CD14-positive monocyte (primary cell): ENCODE measurements around the gene ITGA5. TPM values are rescaled to one million over a fixed set of nuclear protein-coding genes. Genes with fewer than 3 reads are reported as not detected.

ENCODE experiments used
- DNase-seq, 3 donors: peaks; one replicate each; pipeline ENCODE4 v3.0.0-alpha.2; 2011 to 2022
- H2AFZ ChIP-seq: 2 replicates; pipeline ENCODE4 v1.6.0; 2012; ENCODE audit warnings: mild to moderate bottlenecking, low read depth, low read length, inconsistent platforms; ENCODE audit not compliant: insufficient read depth, poor library complexity, severe bottlenecking
- H3K27ac ChIP-seq, 2 donors: 1 replicate in 1 of 2; 2 replicates in 1 of 2; pipeline ENCODE4 v1.5.1; 2012 to 2013; ENCODE audit warnings: low read length in 2 of 2, control low read depth in 1 of 2, inconsistent platforms in 1 of 2, low read depth in 1 of 2, mild to moderate bottlenecking in 1 of 2
- H3K27me3 ChIP-seq, 2 donors: one replicate each; pipeline versions ENCODE4 v1.6.0 to v1.6.1; 2011 to 2013; ENCODE audit warnings: low read length in 2 of 2; ENCODE audit not compliant: control insufficient read depth in 2 of 2, insufficient read depth in 2 of 2
- H3K36me3 ChIP-seq, 2 donors: replicated peaks in 1 of 2; 1 replicate in 1 of 2; 2 replicates in 1 of 2; pipeline versions ENCODE4 v1.5.1 to v1.6.1; 2012 to 2013; ENCODE audit warnings: low read length in 2 of 2, control low read depth in 1 of 2, inconsistent platforms in 1 of 2, mild to moderate bottlenecking in 1 of 2; ENCODE audit not compliant: insufficient read depth in 2 of 2, control insufficient read depth in 1 of 2
- H3K4me1 ChIP-seq, 2 donors: 1 replicate in 1 of 2; 2 replicates in 1 of 2; pipeline versions ENCODE4 v1.5.1 to v1.6.1; 2012 to 2013; ENCODE audit warnings: low read length in 2 of 2, control low read depth in 1 of 2, inconsistent platforms in 1 of 2, mild to moderate bottlenecking in 1 of 2, moderate library complexity in 1 of 2; ENCODE audit not compliant: insufficient read depth in 2 of 2, control insufficient read depth in 1 of 2
- H3K4me2 ChIP-seq: replicated peaks from 2 replicates; pipeline ENCODE3; 2012; ENCODE audit warnings: low read length, moderate library complexity, mild to moderate bottlenecking; ENCODE audit not compliant: poor library complexity, severe bottlenecking; ENCODE audit errors: extremely low read depth
- H3K4me3 ChIP-seq, 3 experiments: fragments of 200-600 bp in 1 of 3; sonication (generic) in 1 of 3; replicated peaks in 1 of 3; 1 replicate in 2 of 3; 2 replicates in 1 of 3; pipeline ENCODE4 v1.5.1; 2011 to 2013; ENCODE audit warnings: low read length in 3 of 3, mild to moderate bottlenecking in 3 of 3, control low read depth in 2 of 3, low read depth in 2 of 3, inconsistent platforms in 1 of 3, moderate library complexity in 1 of 3
- H3K79me2 ChIP-seq: 2 replicates; pipeline ENCODE4 v1.6.0; 2012; ENCODE audit warnings: mild to moderate bottlenecking, control low read depth, inconsistent platforms, low read length, moderate library complexity; ENCODE audit not compliant: insufficient read depth
- H3K9ac ChIP-seq: 2 replicates; pipeline ENCODE4 v1.6.0; 2017; ENCODE audit warnings: low read length, mild to moderate bottlenecking; ENCODE audit not compliant: insufficient read depth, poor library complexity, severe bottlenecking
- H3K9me3 ChIP-seq, 2 donors: replicated peaks in 1 of 2; 1 replicate in 1 of 2; 2 replicates in 1 of 2; pipeline versions ENCODE4 v1.5.1 to v1.6.1; 2012 to 2013; ENCODE audit warnings: low read length in 2 of 2, control low read depth in 1 of 2; ENCODE audit not compliant: control insufficient read depth in 1 of 2, insufficient read depth in 1 of 2
- H4K20me1 ChIP-seq: 2 replicates; pipeline ENCODE4 v1.6.0; 2012; ENCODE audit warnings: mild to moderate bottlenecking, low read length, control low read depth, moderate library complexity; ENCODE audit not compliant: insufficient read depth
- H3K27ac Mint-ChIP-seq, 7 donors: one replicate each; pipeline ENCODE4 v1.8.0; 2020; ENCODE audit warnings: mild to moderate bottlenecking in 7 of 7, mixed read lengths in 7 of 7, moderate library complexity in 6 of 7, inconsistent platforms in 2 of 7
- H3K27me3 Mint-ChIP-seq, 3 donors: one replicate each; pipeline ENCODE4 v1.8.0; 2021 to 2022; ENCODE audit warnings: low read depth in 3 of 3, mild to moderate bottlenecking in 3 of 3, mixed read lengths in 3 of 3, moderate library complexity in 3 of 3, inconsistent platforms in 1 of 3
- H3K36me3 Mint-ChIP-seq, 2 donors: one replicate each; pipeline ENCODE4 v1.8.0; 2020; ENCODE audit warnings: mixed read lengths in 2 of 2, inconsistent platforms in 1 of 2, mild to moderate bottlenecking in 1 of 2
- H3K4me1 Mint-ChIP-seq: one replicate; pipeline ENCODE4 v1.8.0; 2020; ENCODE audit warnings: mild to moderate bottlenecking, mixed read lengths
- H3K4me3 Mint-ChIP-seq, 2 donors: one replicate each; pipeline ENCODE4 v1.8.0; 2020; ENCODE audit warnings: mild to moderate bottlenecking in 2 of 2, mixed read lengths in 2 of 2, moderate library complexity in 1 of 2
- H3K9me3 Mint-ChIP-seq, 7 donors: one replicate each; pipeline ENCODE4 v1.8.0; 2020 to 2022; ENCODE audit warnings: mixed read lengths in 7 of 7, mild to moderate bottlenecking in 6 of 7, moderate library complexity in 6 of 7, inconsistent platforms in 2 of 7
- CTCF ChIP-seq: fragments of 200-600 bp; IDR thresholded peaks from one replicate; pipeline ENCODE4 v1.8.0; 2022; ENCODE audit warnings: antibody characterized with exemption, mild to moderate bottlenecking
- WGBS: methylation state at CpG from one replicate; pipeline ENCODE4 v1.1.5; 2013; ENCODE audit warnings: missing lambda C conversion rate; ENCODE audit not compliant: insufficient coverage; 5-methylcytosine and 5-hydroxymethylcytosine counted together
- intact Hi-C, 2 donors: fragments of 100-400 bp; cut with micrococcal nuclease; formaldehyde crosslinking; loops; one replicate each; pipeline versions ENCODE4 v1.15.0 to v1.15.1; 2023
- polyA plus RNA-seq, 3 donors: library from polyadenylated mRNA; depleted of rRNA in 1 of 3; unstranded in 2 of 3; stranded (reverse) in 1 of 3; fragments of 300-500 nt in 2 of 3; fragments of >200 nt in 1 of 3; fragmentation: Illumina TruSeq in 2 of 3; gene quantifications; 1 replicate in 2 of 3; 2 replicates in 1 of 3; pipeline ENCODE4 v1.2.3, GENCODE V29; 2012 to 2021

ITGA5 gene
- polyA plus RNA-seq, 3 donors = 85.5 to 142 (median 99.4) TPM

GRCh38 chr12:54372113-54372806 lies 46.8 kb downstream of the ITGA5 start:
- Mint-ChIP-seq H3K4me3 (peak overlapping the region; percentile 41 to 46), H3K4me1 (peaks cover 76% of the 10 kb centered on the region), H3K27me3 (peaks cover 0 to 2% (median 0%) of the 10 kb centered on the region in 3 donors), H3K27ac (peak overlapping the region in 6 of 7 donors; percentile 41 to 86 (median 68)), H3K9me3 (peaks cover 0 to 2% (median 0%) of the 10 kb centered on the region in 7 donors), H3K36me3 (peaks cover 69 to 79% of the 10 kb centered on the region in 2 donors)
- no peak for TF ChIP-seq CTCF
- DNase-seq = peak in 1 of 3 donors; percentile 50
- Histone ChIP-seq H3K27ac (peak overlapping the region in 1 of 2 donors; percentile 45), H3K36me3 (peaks cover 67 to 81% of the 10 kb centered on the region in 2 donors), H3K4me2 (no peak overlapping the region), H3K9ac (no peak overlapping the region), H2AFZ (no peak overlapping the region), H3K27me3 (no peaks in the 10 kb centered on the region), H3K4me1 (peaks cover 36 to 65% of the 10 kb centered on the region in 2 donors), H3K4me3 (no peak overlapping the region), H3K79me2 (peaks cover 17% of the 10 kb centered on the region), H3K9me3 (no peaks in the 10 kb centered on the region), H4K20me1 (peaks cover 86% of the 10 kb centered on the region)
- WGBS = 17% methylated on average over 1 of the region's 8 CpGs
- intact Hi-C loops = loop anchor here in 1 of 2 donors (5.0 kb wide), 1 partner anchor 35 kb away; no protein-coding TSS in a partner anchor

GRCh38 chr12:54371328-54372112 lies 47.5 kb downstream of the ITGA5 start:
- Histone ChIP-seq H3K4me2 (no peak overlapping the region), H3K79me2 (peaks cover 10% of the 10 kb centered on the region), H2AFZ (no peak overlapping the region), H3K4me3 (no peak overlapping the region), H3K36me3 (peaks cover 64 to 74% of the 10 kb centered on the region in 2 donors), H3K27ac (peak overlapping the region in 1 of 2 donors; percentile 45), H3K4me1 (peaks cover 37 to 68% of the 10 kb centered on the region in 2 donors), H3K9ac (no peak overlapping the region), H3K27me3 (no peaks in the 10 kb centered on the region), H4K20me1 (peaks cover 79% of the 10 kb centered on the region), H3K9me3 (no peaks in the 10 kb centered on the region)
- no peak for TF ChIP-seq CTCF
- Mint-ChIP-seq H3K4me3 (peak overlapping the region; percentile 28 to 46), H3K27ac (peak overlapping the region in 6 of 7 donors; percentile 49 to 86 (median 65)), H3K27me3 (peaks cover 0 to 2% (median 0%) of the 10 kb centered on the region in 3 donors), H3K36me3 (peaks cover 62 to 71% of the 10 kb centered on the region in 2 donors), H3K9me3 (peaks cover 0 to 2% (median 0%) of the 10 kb centered on the region in 7 donors), H3K4me1 (peaks cover 78% of the 10 kb centered on the region)
- WGBS = 0% methylated on average over 2 of the region's 5 CpGs
- intact Hi-C loops = loop anchor here in 1 of 2 donors (5.0 kb wide), 1 partner anchor 34 kb away; no protein-coding TSS in a partner anchor
- DNase-seq = no peak
